WI38 (cell line): ENCODE measurements around the gene KDM6A.
"Not testable (repeated sequence)": the region's sequence is repeated elsewhere in the genome, so short reads cannot be mapped to it uniquely, and the experiment has no call there.

Experiments used
- H3K4me3 ChIP-seq: 2 replicates; pipeline ENCODE4 v1.5.1; 2011; ENCODE audit warnings: low read depth, mild to moderate bottlenecking, control low read depth, low read length
- CTCF ChIP-seq: IDR thresholded peaks from 2 replicates; pipeline ENCODE4 v1.5.1; 2012; ENCODE audit warnings: low read depth, mild to moderate bottlenecking, control low read depth, low read length

Gene KDM6A

DNA sequence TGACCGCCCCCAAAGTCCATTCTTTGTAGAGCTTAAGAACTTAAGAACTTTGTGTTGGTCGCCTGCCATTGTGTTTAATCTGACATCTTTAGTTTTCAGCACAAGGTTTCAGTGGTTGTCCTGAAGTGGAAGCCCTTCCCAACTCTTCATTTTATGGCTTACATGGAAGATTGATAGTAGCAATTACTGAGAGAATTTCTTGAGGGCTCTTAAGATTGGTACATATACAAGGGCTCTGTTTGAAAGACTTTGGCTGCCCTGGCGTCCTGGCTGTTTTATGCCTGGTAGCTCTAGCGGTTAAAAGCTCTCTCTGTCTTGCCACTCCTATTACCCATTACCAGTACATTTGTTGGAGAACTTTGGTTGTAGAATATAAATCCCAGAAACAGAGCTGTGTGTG lies 75.0 kb downstream of the KDM6A start:
- TF ChIP-seq CTCF: no peak
- no peak overlapping the region for H3K4me3 ChIP-seq

GRCh38 chrX:44948406-44948805 lies 75.4 kb downstream of the KDM6A start:
- H3K4me3 ChIP-seq: no peak overlapping the region
- TF ChIP-seq CTCF: no peak

GRCh38 chrX:44949125-44949524 lies 76.1 kb downstream of the KDM6A start:
- H3K4me3 ChIP-seq: no peak overlapping the region
- no peak for TF ChIP-seq CTCF

GRCh38 chrX:44950471-44951366 lies 77.7 kb downstream of the KDM6A start:
- not testable (repeated sequence) for H3K4me3 ChIP-seq

DNA sequence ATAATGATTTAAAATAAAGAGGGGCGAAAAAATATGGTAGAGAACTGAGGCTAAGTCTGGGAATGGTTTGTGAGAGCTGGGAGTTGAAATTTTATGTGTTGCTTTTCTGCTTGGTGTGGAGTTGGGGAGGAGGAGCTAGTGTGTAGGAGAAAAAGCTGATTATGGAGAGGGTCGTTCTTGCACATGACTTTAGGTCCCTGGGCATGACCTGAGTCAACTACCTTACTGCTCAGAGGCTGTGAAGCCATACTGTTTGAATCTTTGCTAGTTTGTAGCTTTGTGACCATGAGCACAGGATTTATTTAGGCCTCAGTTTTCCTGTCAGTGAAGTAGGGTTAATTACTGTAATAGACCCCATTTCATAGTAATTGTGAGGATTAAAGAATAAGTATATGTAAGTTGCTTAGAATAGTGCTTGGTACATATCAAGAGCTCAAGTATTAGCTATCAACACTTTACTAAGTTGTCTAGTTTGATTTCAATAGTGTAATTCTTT lies 78.6 kb downstream of the KDM6A start:
- no peak overlapping the region for H3K4me3 ChIP-seq
- TF ChIP-seq CTCF: no peak

- TF ChIP-seq CTCF: no peak
- H3K4me3 ChIP-seq: no peak overlapping the region
These were observed 79.5 kb downstream of the KDM6A start for GRCh38 chrX:44952329-44953027.

GRCh38 chrX:44953734-44954502 lies 80.9 kb downstream of the KDM6A start:
- H3K4me3 ChIP-seq: no peak overlapping the region
- no peak for TF ChIP-seq CTCF
